ENCODE results near the gene C4B.

- TF ChIP-seq CTCF (IDR thresholded peaks at IDR 0.05) (no peak), ZFX (IDR thresholded peaks at IDR 0.05; ENCODE audit: borderline replicate concordance) (no peak)
Measured at GRCh38 chr6:32057966-32058365, 43.4 kb downstream of the C4B start.

All from 22Rv1 (cell line).